SK-MEL-5 (cell line): ENCODE results near the gene PRPSAP1. TPM values are rescaled to one million over a fixed set of nuclear protein-coding genes. Genes with fewer than 3 reads are reported as not detected.
"Not testable (repeated sequence)": the region's sequence is repeated elsewhere in the genome, so short reads cannot be mapped to it uniquely, and the experiment has no call there.

Experiments used
- DNase-seq: peaks from one replicate; pipeline ENCODE4 v3.0.0-alpha.2; 2016; ENCODE audit warnings: low read depth, low spot score
- in situ Hi-C: cut with HindIII; loops from 2 replicates; pipeline ENCODE4 v1.10.0; 2016; ENCODE audit warnings: low sequenced_read_pairs, high pct_unique_total_duplicates, low pct_unique_long_range_greater_than_20kb
- total RNA-seq: library from RNA; depleted of rRNA; stranded (reverse); fragments of >200 nt; shearing (Covaris generic); gene quantifications from 2 replicates; pipeline ENCODE4 v1.2.3, GENCODE V29; 2014

Gene PRPSAP1
- total RNA-seq, 1 experiment from 2014 or later: 43.7 TPM

DNA sequence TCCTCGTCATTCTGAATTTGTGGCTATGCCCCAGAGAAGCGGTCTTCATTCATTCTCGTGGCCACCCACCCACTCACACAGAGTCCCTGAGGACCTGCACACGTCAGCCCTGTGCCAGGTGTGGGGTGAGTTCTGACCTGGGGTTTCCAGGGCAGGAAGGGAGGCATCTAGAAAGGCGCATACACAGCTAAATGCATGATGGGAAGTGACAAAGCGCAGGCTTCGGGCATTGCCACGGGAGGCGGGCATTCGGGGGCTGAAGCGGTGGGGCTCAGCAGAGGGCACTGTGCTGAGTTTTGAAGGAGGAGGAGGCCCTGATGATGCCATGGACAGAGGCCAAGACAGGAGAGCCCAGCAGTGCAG lies 77.7 kb downstream of the PRPSAP1 start:
- DNase-seq: no peak
- in situ Hi-C loops: no loop called here

- DNase-seq: no peak
- in situ Hi-C loops: no loop called here
Observed at GRCh38 chr17:76275382-76276068, 78.2 kb downstream of the PRPSAP1 start.

DNA sequence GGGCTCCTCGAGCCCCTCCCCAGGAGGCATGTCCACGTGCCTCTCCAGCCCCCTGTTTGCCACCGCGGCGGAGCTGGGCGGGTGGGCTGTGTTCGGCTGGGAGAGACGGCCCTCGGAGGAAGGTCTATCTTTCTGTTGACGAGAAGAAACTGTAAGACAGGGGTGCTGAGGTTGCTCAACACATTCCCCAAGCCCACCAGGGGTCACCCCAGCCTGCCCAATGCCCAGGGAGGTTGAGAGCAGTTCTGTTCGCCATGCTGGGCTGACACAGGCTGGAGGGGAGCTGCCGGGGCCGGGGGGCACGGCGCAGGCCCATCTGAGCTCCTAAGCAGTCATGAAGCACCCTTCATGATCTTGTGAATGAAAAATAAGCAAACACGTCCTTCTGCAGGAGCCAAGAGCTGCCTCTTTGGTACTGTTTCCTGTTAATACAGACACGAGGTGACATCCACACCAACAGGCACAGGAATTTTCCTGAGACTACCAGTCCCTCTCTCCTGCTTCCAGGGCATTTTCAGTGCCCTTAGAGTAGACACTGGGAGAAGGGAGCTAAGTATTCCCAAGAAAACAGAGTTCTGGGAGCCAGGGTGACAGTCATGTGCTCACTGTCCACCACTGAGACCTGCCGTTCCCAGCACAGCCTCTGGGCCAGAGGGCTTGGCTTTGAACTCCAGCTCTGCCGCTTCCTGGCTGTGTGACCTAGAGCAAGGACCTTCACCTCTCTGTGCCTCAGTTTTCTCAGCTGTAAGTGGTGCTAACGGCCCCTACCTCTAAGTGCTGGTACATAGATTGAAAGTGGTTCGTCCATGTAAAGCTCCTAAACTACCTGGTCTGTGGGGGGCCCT lies 79.4 kb downstream of the PRPSAP1 start:
- peak; percentile 44 for DNase-seq
- in situ Hi-C loops: no loop called here

DNA sequence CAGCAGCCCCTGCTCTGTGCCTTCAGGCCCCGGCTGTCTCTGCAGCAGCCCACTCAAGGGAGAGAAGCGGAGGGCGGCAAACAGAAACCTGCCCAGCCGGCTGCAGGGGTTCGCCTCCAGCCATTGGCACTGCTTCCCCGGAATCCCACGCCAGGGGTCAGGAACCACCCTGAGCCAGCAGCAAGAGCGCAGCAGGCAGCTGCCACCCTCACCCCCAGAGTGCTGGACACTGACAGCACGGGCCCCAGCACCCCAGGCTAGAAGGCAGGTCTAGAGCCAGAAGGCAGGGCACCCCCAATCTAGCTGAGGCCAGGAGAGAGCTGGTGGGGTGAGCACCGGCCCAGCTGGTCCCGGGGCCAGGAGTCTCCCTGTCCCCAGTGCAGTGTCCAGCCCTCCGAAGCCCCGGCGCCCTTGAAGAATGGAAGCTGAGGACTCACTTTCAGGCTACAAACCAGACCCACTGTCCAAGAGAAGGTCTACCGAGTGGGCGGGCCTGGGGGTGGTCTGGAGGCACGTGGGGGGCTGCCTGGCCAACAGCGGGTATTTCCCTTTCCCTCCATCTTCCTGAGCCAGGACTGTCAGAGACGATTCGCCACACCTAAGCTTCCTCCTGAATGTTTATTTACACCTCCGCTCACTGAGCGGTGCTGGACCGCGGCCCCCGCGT lies 80.1 kb downstream of the PRPSAP1 start:
- DNase-seq: no peak
- in situ Hi-C loops: no loop called here

GRCh38 chr17:76272541-76273444 lies 80.9 kb downstream of the PRPSAP1 start:
- no peak for DNase-seq
- in situ Hi-C loops: no loop called here

DNA sequence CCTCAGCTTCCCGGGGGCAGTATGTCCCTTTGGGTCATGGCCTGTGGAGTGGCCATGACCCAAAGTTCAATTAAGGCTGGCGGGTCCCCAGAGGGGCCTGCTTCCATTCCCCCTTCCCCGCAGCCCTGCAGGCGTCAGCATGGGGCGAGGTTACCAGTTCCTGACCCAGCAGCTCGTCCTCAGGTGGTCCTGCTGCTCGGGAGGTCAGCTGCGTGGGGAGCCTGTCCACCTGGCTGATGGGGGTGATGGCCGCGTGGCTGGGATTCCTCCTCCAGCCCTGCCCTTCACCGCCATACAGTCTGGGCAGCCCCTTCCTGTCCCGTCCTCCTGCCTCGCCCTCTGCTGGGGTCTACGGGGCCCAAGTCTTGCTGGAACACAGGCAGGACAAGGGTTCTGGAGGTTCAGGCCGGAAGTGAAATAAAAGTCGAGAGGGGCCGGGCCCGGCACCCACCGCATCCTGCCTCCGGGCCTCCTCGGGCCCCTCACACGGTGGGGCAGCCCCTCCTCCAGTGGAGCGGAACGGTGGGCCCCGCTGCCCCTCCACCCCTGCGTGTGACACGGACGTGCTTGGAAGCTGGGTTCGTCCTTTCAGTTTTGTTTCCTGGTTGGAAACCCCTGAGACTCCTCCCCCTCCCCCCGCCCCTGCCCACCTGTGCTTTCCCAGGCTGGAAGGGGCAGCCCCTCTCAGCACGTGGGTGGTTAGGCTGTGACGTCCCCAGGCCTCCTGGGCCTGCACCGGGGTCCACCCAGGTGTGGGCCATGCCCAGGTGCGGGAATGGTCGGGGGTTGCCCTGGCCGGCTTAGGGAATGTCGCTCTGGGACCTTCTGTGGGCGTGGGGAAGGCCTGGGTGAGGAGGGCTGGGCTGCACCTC lies 81.8 kb downstream of the PRPSAP1 start:
- in situ Hi-C loops: no loop called here
- no peak for DNase-seq

- no peak for DNase-seq
- in situ Hi-C loops: no loop called here
Observed at GRCh38 chr17:76270770-76271668, 82.7 kb downstream of the PRPSAP1 start.

GRCh38 chr17:76270127-76270592 lies 83.6 kb downstream of the PRPSAP1 start:
- no peak for DNase-seq
- in situ Hi-C loops: no loop called here

GRCh38 chr17:76268991-76269981 lies 84.4 kb downstream of the PRPSAP1 start:
- DNase-seq: peak; percentile 41
- in situ Hi-C loops: no loop called here

- DNase-seq: peak; percentile 98
- in situ Hi-C loops: no loop called here
Observed at GRCh38 chr17:76268015-76268749, 85.5 kb downstream of the PRPSAP1 start.

GRCh38 chr17:76267581-76268001 lies 86.1 kb downstream of the PRPSAP1 start:
- DNase-seq, in situ Hi-C loops: not testable (repeated sequence)

- DNase-seq: peak; percentile 40
- in situ Hi-C loops: no loop called here
Observed at GRCh38 chr17:76267051-76267576, 86.6 kb downstream of the PRPSAP1 start.

GRCh38 chr17:76266244-76266938 lies 87.3 kb downstream of the PRPSAP1 start:
- in situ Hi-C loops: no loop called here
- peak; percentile 55 for DNase-seq
